GM21526 (cell line): Measurements from ENCODE around the gene TNFRSF13B.
"Not testable (repeated sequence)": the region's sequence is repeated elsewhere in the genome, so short reads cannot be mapped to it uniquely, and the experiment has no call there.

Experiments used
- ATAC-seq: cut with Tn5 transposase; IDR thresholded peaks from one replicate; pipeline ENCODE4 v1.9.1; 2021; ENCODE audit warnings: moderate library complexity; ENCODE audit not compliant: unreplicated experiment, low FRiP score

TNFRSF13B gene

DNA sequence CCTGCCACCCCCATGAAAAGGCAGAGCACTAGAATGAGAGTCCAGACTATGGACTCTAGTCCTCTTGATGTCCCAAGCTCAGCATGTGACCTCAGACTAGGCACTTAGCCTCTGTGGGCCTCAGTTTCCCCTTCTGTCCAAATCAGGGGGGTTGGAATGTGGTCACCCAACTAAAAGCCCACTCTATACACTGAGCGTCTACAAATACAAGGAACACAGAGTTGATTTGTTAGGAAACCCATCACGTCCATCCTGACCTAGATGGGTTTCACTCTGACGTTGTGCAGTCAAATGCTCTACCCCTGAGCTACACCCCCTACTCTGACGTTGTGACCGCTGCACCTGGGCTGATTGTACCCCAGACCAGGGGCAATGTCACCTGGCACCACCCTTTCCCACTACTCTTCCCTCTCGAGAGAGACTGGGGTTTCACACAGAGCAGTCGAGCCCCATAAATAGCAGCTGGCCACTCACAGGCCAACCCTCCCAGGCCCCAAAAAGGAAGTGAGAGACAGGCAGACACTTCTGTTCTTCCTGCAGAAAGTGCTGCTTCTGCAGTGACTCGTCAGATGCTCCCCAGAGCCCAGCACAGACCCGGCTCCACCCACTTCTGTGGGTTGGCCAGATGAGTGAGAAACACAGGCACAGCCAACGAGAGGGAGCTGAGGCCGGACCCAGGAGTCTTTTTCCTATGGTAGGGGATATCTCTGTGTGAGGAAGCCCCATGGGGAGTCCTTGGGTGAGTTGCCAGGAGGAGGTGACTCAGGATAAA, 16.1 kb upstream of the TNFRSF13B start:
- peak; percentile 62 for ATAC-seq

- no peak for ATAC-seq
Observed at GRCh38 chr17:16987066-16987829, 15.3 kb upstream of the TNFRSF13B start.

GRCh38 chr17:16986391-16986790, 14.5 kb upstream of the TNFRSF13B start:
- ATAC-seq, result no peak

GRCh38 chr17:16981928-16982327, 10.0 kb upstream of the TNFRSF13B start:
- ATAC-seq, result no peak

GRCh38 chr17:16980813-16981731, 9.2 kb upstream of the TNFRSF13B start:
- no peak for ATAC-seq

GRCh38 chr17:16980061-16980460, 8.1 kb upstream of the TNFRSF13B start:
- ATAC-seq, result no peak

DNA sequence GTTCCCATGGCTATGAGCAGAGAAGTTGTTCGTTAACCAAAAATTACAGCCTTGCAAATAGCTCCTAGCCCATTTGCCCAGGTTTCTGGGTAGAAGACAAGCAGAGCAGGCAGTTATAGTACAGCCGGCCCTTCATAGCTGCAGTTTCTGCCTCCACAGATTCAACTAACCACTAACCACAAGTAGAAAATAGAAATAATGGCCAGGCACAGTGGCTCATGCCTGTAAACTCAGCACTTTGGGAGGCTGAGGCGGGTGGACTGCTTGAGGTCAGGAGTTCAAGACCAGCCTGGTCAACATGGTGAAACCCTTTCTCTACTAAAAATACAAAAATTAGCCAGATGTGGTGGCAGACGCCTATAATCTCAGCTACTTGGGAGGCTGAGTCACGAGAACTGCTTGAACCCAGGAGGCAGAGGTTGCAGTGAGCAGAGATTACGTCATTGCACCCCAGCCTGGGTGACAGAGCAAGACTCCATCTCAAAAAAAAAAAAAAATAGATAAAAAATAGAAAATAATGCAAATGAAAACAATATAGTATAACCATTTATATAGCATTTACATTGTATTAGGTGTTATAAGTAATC, 7.4 kb upstream of the TNFRSF13B start:
- ATAC-seq, result not testable (repeated sequence)

GRCh38 chr17:16977932-16978331, 6.0 kb upstream of the TNFRSF13B start:
- ATAC-seq, result no peak

DNA sequence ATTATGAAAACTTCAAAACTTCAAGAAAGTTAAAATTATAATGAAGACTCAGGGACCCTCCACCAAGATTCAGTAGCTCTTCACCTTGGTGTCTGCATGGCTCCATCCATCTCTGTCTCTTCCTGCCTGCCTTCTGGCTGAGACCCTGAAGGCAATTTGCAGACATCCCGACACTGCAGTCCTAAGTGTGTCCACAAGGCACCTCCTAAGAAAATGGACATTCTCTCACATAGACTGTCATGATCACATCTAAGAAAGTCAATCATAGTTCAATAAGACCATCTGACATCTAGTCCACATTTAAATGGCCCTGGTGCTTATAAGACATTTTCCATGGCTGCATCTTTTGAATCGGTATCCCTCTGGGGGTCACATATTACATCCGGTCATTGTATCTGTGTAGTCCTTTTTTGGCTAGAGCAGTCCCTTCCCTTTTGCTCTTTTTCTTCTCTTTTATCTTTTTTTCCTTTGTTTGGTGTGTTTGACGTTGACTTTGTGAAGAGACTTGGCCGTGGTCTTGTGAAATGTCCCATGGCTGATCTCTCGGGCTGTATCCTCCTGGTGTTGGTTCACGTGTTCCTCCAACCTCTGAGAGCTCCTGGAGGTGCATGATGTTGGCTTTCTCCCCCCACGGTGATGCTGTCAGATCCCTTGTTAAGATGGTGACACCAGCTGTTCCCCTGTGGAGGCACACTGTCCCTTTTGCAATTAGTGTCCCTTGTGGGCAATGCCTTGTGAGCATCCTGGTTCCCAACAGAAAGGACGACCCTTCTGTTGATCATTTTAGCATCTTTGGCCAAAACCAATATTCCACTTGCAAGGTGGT, 5.0 kb upstream of the TNFRSF13B start:
- ATAC-seq, result no peak

- no peak for ATAC-seq
Observed at GRCh38 chr17:16975744-16976625, 4.1 kb upstream of the TNFRSF13B start.

DNA sequence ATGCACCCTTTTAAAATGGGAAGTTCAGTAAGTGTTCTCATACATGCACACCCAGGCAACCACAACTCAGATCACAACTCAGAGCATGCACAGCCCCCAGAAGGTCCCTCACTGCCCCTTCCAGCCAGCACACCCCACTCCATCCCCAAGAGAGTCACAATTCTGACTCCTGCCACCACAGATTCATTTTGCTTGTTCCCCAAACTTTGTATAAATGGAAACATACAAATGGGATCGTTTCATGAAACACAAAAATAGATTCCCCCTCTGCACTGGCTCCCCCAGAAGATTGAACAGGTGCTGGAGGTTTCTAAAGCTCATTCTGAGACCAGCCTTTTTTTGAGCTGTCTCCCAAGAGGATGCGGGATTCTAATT, 3.3 kb upstream of the TNFRSF13B start:
- no peak for ATAC-seq

DNA sequence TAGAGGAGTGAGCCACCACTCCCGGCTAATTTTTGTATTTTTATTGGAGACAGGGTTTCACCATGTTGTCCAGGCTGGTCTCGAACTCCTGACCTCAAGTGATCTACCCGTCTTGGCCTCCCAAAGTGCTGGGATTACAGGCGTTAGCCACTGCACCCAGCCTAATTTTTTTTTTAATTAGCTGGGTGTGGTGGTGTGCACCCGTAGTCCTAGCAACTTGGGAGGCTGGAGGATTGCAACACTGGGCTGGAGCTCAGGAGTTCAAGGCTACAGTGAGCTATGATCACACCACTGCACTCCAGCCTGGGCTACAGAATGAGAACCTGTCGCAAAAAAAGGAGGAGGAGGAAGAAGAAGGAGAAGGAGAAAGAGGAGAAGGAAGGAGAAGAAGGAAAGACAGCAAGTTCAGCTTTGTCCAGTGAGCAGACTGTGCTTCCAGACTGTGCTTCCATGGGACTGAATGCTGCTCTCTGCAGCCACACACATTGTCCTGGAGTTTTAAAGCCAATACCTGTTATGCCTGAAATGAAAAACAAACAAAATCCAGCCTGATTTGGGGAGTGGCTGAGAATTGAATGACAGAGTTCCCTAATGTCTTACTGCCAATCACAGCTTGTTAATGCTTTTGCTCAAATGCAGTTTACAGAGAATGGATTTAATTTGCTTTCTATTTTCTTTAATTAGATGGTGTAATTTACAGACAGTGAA, 2.8 kb upstream of the TNFRSF13B start:
- no peak for ATAC-seq

DNA sequence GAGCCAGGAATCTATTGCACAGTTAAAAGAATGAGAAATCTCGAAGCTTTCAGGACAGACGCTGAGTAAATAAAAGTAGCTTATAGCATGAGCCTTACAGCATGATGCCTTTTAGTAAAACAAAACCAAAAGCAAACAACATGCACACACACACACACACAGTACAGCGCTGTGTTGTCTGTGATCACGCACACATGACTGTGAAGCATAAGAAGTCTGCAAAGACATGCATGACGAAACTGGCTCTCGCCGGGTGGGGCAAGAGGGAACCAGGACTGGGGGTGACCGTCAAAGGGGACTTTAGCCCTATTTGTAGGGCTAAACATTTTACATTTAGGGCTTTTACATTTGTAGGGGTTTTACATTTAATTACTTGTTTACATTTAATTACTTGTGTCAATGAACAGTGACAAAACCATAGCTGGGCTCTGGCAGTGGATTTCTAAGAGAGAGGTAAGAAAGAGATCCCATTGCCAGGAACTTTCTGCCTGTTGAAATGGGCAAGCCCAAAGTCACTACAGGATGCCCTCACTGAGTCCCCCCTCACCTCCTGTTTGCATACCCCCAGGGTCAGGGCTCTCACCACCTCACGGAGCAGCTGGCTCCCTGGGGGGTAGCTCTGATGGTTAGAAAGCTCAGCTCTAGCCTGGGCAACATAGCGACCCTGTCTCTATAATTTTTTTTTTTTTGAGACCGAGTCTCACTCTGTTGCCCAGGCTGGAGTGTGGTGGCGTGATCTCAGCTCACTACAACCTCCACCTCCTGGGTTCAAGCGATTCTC, 2.0 kb upstream of the TNFRSF13B start:
- no peak for ATAC-seq

GRCh38 chr17:16973043-16973442, 1.1 kb upstream of the TNFRSF13B start:
- ATAC-seq, result not testable (repeated sequence)

DNA sequence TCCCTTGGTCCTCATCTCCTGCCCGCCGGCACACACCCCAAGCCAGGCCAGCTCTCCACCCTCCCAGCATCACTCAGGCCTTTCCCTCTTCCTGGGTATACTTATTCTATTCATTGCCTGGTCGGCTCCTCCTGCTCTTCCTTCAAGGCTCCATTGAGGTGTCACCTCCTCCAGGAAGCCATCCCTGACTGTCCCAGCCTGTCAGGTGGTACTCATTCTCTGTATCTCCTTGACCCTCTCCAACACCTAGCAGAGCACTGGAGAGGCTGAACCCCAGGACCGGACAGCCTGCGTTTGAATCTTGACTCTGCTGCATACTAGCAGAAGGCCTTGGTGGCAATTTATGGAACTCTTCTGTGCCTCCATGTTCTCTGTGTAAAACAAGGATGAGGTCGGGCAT, 428 bp upstream of the TNFRSF13B start:
- no peak for ATAC-seq

GRCh38 chr17:16969931-16970906, 1.7 kb downstream of the TNFRSF13B start:
- ATAC-seq, result no peak
